Prostate gland (tissue), 2 donors: ENCODE data around the gene CMTR2.

Experiments used
- POLR2A ChIP-seq: fragments of 450-650 bp; IDR thresholded peaks from one replicate; pipeline ENCODE4 v1.6.1; 2016; ENCODE audit warnings: antibody characterized with exemption, mild to moderate bottlenecking
- POLR2AphosphoS5 ChIP-seq: sonication (generic); formaldehyde crosslinking; IDR thresholded peaks from one replicate; pipeline ENCODE4 v1.6.1; 2017; ENCODE audit warnings: antibody characterized with exemption
- TF ChIP-seq, protein P1 (sequence below), 4 experiments: fragments of 200-600 bp in 2 of 4; fragments of 450-650 bp in 2 of 4; sonication (generic) in 2 of 4; IDR thresholded peaks; 1 replicate in 3 of 4; 2 replicates in 1 of 4; pipeline ENCODE4 v1.5.1; 2016 to 2019; ENCODE audit warnings: antibody characterized with exemption in 4 of 4, mild to moderate bottlenecking in 2 of 4, moderate library complexity in 2 of 4

DNA sequence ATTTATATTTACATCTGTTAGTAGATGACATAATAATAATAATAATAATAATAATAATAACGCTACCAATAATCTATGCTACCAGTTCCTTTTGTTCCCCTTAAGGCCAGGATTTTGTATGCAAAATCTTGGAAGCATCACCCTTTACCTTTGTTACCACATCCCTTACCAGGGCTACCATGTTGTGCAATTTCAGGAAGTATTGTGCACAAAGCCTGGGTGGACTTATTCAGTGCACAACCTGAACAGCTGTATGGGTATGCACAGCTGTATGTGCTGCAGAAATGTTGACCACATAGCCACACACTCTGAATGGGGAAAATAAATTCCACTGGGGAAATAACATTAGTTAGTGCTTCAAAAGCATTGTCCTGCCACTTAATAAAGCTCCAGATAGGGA lies 49.4 kb upstream of the CMTR2 start:
- TF ChIP-seq POLR2A (no peak), POLR2AphosphoS5 (no peak)
- TF ChIP-seq, protein P1, sequence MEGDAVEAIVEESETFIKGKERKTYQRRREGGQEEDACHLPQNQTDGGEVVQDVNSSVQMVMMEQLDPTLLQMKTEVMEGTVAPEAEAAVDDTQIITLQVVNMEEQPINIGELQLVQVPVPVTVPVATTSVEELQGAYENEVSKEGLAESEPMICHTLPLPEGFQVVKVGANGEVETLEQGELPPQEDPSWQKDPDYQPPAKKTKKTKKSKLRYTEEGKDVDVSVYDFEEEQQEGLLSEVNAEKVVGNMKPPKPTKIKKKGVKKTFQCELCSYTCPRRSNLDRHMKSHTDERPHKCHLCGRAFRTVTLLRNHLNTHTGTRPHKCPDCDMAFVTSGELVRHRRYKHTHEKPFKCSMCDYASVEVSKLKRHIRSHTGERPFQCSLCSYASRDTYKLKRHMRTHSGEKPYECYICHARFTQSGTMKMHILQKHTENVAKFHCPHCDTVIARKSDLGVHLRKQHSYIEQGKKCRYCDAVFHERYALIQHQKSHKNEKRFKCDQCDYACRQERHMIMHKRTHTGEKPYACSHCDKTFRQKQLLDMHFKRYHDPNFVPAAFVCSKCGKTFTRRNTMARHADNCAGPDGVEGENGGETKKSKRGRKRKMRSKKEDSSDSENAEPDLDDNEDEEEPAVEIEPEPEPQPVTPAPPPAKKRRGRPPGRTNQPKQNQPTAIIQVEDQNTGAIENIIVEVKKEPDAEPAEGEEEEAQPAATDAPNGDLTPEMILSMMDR (IDR thresholded peaks at IDR 0.05), result no peak
